Lower leg skin (tissue), 3 donors: ENCODE measurements around the gene ADGRG3.

Experiments used
- POLR2A ChIP-seq, 2 donors: fragments of 450-650 bp; IDR thresholded peaks; one replicate each; pipeline ENCODE4 v1.6.1; 2016 to 2017; ENCODE audit warnings: antibody characterized with exemption in 2 of 2, mild to moderate bottlenecking in 1 of 2, moderate library complexity in 1 of 2
- TF ChIP-seq, protein P1 (sequence below), 3 donors: fragments of 450-650 bp; IDR thresholded peaks; one replicate each; pipeline ENCODE4 v1.5.1; 2016; ENCODE audit warnings: antibody characterized with exemption in 3 of 3, mild to moderate bottlenecking in 3 of 3, moderate library complexity in 2 of 3

DNA sequence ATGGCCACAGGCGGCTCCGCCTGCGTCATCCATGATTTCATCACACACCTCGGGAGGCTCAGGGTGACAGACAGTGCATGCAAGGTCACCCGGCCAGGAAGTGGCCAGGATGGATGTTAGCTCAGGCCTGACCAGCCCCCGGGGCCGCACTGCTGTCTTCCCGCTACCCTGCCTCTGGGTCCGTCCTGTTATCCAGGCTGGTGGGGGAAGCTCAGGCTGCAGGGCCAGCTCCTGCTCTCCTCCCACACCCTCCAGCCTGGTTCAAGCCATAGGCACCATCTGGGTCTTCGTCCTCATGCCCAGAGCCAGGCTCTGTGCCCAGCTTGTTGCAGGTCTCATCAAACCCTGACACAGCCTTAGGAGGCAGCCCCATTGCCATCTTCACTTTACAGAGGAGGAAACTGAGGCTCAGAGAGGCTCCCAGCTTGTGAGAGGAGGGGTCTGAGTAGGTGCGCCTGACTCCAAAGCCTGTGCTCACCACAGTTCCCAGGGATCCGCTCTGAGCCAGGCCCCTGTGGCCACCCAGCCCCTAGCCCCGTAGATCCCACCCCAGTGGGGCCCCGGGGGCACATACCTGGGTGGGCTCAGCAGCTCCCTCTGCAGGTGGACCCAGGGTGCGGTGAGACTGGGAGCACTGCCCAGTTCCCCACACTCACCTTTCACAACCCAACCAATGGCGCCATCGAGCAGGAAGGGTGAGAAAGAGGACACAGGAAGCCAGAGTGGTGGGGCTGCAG is 412 bp upstream of the ADGRG3 start:
- TF ChIP-seq, protein P1, sequence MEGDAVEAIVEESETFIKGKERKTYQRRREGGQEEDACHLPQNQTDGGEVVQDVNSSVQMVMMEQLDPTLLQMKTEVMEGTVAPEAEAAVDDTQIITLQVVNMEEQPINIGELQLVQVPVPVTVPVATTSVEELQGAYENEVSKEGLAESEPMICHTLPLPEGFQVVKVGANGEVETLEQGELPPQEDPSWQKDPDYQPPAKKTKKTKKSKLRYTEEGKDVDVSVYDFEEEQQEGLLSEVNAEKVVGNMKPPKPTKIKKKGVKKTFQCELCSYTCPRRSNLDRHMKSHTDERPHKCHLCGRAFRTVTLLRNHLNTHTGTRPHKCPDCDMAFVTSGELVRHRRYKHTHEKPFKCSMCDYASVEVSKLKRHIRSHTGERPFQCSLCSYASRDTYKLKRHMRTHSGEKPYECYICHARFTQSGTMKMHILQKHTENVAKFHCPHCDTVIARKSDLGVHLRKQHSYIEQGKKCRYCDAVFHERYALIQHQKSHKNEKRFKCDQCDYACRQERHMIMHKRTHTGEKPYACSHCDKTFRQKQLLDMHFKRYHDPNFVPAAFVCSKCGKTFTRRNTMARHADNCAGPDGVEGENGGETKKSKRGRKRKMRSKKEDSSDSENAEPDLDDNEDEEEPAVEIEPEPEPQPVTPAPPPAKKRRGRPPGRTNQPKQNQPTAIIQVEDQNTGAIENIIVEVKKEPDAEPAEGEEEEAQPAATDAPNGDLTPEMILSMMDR (IDR thresholded peaks at IDR 0.05): peak in 1 of 3 donors; percentile 21
- TF ChIP-seq POLR2A (IDR thresholded peaks at IDR 0.05): no peak
